ENCODE results near the gene CDKN2B-AS1.
"Not testable (repeated sequence)": the region's sequence is repeated elsewhere in the genome, so short reads cannot be mapped to it uniquely, and the experiment has no call there.

Gene CDKN2B-AS1

GRCh38 chr9:21994556-21995005 lies at the start of gene CDKN2B-AS1:
CDKN2B-AS1 (plus strand) TSS chr9:21994791.
- peak; percentile 74 for DNase-seq

- no peak for DNase-seq
Measured at GRCh38 chr9:21945606-21946005, 49.0 kb upstream of the CDKN2B-AS1 start.

GRCh38 chr9:21958833-21959232 lies 35.8 kb upstream of the CDKN2B-AS1 start:
- DNase-seq, result no peak

- DNase-seq, result not testable (repeated sequence)
Measured at GRCh38 chr9:21959268-21959667, 35.3 kb upstream of the CDKN2B-AS1 start.

GRCh38 chr9:21961569-21961968 lies 33.0 kb upstream of the CDKN2B-AS1 start:
- no peak for DNase-seq

GRCh38 chr9:21964925-21965385 lies 29.6 kb upstream of the CDKN2B-AS1 start:
- DNase-seq, result no peak

GRCh38 chr9:21965401-21965951 lies 29.1 kb upstream of the CDKN2B-AS1 start:
- no peak for DNase-seq

- no peak for DNase-seq
Measured at GRCh38 chr9:21966140-21966851, 28.3 kb upstream of the CDKN2B-AS1 start.

- no peak for DNase-seq
Measured at GRCh38 chr9:21967169-21967568, 27.4 kb upstream of the CDKN2B-AS1 start.

- DNase-seq, result no peak
Measured at GRCh38 chr9:21967702-21968101, 26.9 kb upstream of the CDKN2B-AS1 start.

GRCh38 chr9:21968331-21969010 lies 26.1 kb upstream of the CDKN2B-AS1 start:
- no peak for DNase-seq

GRCh38 chr9:21969011-21969940 lies 25.3 kb upstream of the CDKN2B-AS1 start:
- no peak for DNase-seq

- DNase-seq, result no peak
Measured at GRCh38 chr9:21969951-21970799, 24.4 kb upstream of the CDKN2B-AS1 start.

- no peak for DNase-seq
Measured at GRCh38 chr9:21970800-21971640, 23.6 kb upstream of the CDKN2B-AS1 start.

- no peak for DNase-seq
Measured at GRCh38 chr9:21972361-21972760, 22.2 kb upstream of the CDKN2B-AS1 start.

- no peak for DNase-seq
Measured at GRCh38 chr9:21974343-21974721, 20.3 kb upstream of the CDKN2B-AS1 start.

GRCh38 chr9:21974722-21975409 lies 19.7 kb upstream of the CDKN2B-AS1 start:
- DNase-seq, result no peak

GRCh38 chr9:21976334-21976875 lies 18.2 kb upstream of the CDKN2B-AS1 start:
- no peak for DNase-seq

GRCh38 chr9:21982391-21982790 lies 12.2 kb upstream of the CDKN2B-AS1 start:
- DNase-seq, result no peak

Measured in NCI-H1436 treated with DMSO at 0.1 percent for 48 hours (cell line).